Cardiac fibroblast (primary cell): ENCODE results near the gene KIFC3.
A peak's percentile ranks its signal among the peaks of the same experiment; 100 is the strongest.
"Not testable (repeated sequence)": the region's sequence is repeated elsewhere in the genome, so short reads cannot be mapped to it uniquely, and the experiment has no call there.

Experiments
- DNase-seq, 2 donors: peaks; one replicate each; pipeline versions ENCODE4 v3.0.0 to v3.0.0-alpha.2; 2010; ENCODE audit warnings: low read depth in 2 of 2
- H3K4me3 ChIP-seq, 2 donors: replicated peaks in 1 of 2; 1 replicate in 1 of 2; 2 replicates in 1 of 2; pipeline ENCODE4 v1.5.1; 2011; ENCODE audit warnings: low read depth in 2 of 2, low read length in 2 of 2, mild to moderate bottlenecking in 2 of 2, moderate library complexity in 1 of 2
- TF ChIP-seq, protein P1 (sequence below): IDR thresholded peaks from one replicate; pipeline ENCODE4 v1.5.1; 2011; ENCODE audit warnings: low read depth, mild to moderate bottlenecking, low read length, inconsistent platforms

KIFC3 gene, protein sequence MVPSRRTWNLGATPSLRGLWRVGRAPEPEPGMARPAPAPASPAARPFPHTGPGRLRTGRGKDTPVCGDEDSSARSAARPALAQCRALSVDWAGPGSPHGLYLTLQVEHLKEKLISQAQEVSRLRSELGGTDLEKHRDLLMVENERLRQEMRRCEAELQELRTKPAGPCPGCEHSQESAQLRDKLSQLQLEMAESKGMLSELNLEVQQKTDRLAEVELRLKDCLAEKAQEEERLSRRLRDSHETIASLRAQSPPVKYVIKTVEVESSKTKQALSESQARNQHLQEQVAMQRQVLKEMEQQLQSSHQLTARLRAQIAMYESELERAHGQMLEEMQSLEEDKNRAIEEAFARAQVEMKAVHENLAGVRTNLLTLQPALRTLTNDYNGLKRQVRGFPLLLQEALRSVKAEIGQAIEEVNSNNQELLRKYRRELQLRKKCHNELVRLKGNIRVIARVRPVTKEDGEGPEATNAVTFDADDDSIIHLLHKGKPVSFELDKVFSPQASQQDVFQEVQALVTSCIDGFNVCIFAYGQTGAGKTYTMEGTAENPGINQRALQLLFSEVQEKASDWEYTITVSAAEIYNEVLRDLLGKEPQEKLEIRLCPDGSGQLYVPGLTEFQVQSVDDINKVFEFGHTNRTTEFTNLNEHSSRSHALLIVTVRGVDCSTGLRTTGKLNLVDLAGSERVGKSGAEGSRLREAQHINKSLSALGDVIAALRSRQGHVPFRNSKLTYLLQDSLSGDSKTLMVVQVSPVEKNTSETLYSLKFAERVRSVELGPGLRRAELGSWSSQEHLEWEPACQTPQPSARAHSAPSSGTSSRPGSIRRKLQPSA

DNA sequence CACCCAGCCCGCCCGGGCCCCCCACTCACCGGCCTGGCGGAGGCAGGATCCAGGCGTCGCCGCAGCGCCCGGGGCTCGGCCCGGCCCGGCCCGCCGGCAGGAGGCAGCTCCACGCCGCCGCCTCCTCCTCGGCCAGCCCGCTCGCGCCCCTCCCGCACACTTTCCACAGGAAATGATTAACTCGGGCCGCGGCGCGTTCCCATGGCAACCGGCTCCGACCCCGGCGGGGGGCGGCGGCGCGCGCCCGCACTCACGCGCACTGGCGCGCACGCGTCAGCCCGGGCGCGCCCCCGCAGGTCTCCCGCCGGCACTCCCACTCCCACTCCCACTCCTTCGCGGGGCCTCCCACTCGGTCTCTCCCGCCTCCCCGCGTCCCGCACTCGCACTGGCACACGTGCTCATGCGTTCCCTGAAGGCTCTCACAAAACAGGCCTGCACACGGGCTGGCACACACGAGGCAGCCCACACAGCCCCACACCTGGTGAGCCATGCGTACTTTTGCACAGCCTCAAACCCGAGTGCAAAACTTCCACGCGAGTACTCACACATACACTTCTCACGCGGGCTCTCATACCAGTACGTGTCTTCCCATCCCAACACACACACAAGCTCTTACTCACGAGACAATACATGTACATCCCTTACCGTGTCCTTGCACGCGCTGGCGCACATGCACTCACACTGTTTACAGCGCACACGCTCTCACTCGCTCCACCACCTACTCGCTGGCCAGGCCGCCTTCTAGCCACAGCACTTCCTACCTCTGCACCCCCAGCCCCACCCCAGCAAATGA lies at the start of gene KIFC3:
KIFC3 (minus strand) TSS at position 151 of the 793 bp plus-strand sequence. CDS start 4,248 bp downstream, outside the sequence.
- peak within 1 kb of the TSS; percentile 67 to 79 for H3K4me3 ChIP-seq
- TF ChIP-seq, protein P1, sequence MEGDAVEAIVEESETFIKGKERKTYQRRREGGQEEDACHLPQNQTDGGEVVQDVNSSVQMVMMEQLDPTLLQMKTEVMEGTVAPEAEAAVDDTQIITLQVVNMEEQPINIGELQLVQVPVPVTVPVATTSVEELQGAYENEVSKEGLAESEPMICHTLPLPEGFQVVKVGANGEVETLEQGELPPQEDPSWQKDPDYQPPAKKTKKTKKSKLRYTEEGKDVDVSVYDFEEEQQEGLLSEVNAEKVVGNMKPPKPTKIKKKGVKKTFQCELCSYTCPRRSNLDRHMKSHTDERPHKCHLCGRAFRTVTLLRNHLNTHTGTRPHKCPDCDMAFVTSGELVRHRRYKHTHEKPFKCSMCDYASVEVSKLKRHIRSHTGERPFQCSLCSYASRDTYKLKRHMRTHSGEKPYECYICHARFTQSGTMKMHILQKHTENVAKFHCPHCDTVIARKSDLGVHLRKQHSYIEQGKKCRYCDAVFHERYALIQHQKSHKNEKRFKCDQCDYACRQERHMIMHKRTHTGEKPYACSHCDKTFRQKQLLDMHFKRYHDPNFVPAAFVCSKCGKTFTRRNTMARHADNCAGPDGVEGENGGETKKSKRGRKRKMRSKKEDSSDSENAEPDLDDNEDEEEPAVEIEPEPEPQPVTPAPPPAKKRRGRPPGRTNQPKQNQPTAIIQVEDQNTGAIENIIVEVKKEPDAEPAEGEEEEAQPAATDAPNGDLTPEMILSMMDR, result no peak
- peak; percentile 83 to 84 for DNase-seq

GRCh38 chr16:57848181-57848580 lies 45.9 kb upstream of the KIFC3 start:
- H3K4me3 ChIP-seq, result no peak overlapping the region
- TF ChIP-seq, protein P1, result no peak
- DNase-seq, result no peak

GRCh38 chr16:57846931-57847330 lies 44.6 kb upstream of the KIFC3 start:
- DNase-seq, H3K4me3 ChIP-seq: not testable (repeated sequence)

- TF ChIP-seq, protein P1, result no peak
- DNase-seq, result no peak
- no peak overlapping the region for H3K4me3 ChIP-seq
These were observed 43.9 kb upstream of the KIFC3 start for GRCh38 chr16:57846078-57846697.

DNA sequence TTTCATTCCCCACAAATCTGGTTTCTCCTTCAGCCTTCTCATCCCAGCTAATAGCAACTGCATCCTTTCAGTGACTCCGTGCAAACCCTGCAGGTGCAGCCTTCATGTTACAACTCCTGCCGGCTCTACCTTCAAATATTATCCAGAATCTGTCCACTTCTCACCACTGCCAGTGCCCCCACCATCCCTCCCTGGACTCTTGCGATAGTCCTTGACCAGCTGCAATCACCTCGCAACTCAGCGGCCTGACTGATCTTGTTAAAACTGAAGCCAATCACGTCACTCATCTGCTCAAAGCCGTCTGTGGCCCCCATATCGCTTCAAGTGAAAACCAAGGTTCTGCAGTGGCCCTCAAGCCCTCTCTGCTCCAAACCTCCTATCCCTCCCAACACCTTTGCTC lies 42.8 kb upstream of the KIFC3 start:
- DNase-seq, result no peak
- TF ChIP-seq, protein P1, result no peak

DNA sequence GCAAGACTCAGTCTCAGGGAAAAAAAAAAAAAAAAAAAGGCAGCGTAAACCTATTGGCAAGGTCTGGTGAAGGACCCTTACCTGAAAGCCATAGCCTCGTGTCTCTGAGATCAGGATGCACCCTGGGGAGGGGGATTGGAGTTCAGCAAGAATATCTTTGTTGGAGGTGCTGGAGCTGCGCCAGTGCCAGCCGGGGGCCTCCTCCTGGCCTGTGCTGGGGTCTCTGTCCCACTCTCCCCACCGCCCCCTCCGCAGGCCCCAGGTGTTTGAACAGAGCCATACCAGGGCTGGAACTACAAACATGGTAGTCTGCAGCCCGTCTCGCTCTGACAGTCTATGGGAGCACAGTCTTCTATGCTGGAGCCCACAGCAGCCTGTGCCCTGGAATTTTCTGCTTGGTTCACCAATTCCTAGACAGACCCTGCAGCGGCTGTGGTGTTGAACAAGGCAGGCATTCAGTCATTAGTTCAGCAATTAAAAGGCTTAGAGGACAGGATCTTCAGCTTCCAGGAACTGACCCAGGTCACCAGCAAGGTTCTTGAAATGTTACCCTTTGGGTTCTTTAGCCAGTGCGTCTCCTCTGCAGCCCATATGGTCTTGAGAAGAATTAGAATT lies 42.2 kb upstream of the KIFC3 start:
- no peak overlapping the region for H3K4me3 ChIP-seq
- TF ChIP-seq, protein P1, result no peak
- no peak for DNase-seq

More for the DNA sequence above, 42.8 kb upstream of the KIFC3 start:
- H3K4me3 ChIP-seq, result no peak overlapping the region
